DMS 273 (cell line): Measurements from ENCODE around the gene COX5B.
"Not testable (repeated sequence)": the region's sequence is repeated elsewhere in the genome, so short reads cannot be mapped to it uniquely, and the experiment has no call there.

Experiments
- DNase-seq: peaks from one replicate; lab custom pipeline; 2025; ENCODE audit not compliant: unreplicated experiment; lab: John Stamatoyannopoulos, UW

The COX5B gene

GRCh38 chr2:97645695-97646629, at the start of gene COX5B:
TSS of gene COX5B (plus strand) at chr2:97646062. CDS start at chr2:97646087, 25 bp downstream.
- DNase-seq, result peak; percentile 99

- not testable (repeated sequence) for DNase-seq
These were observed 49.7 kb upstream of the COX5B start for GRCh38 chr2:97596180-97596579.

- not testable (repeated sequence) for DNase-seq
These were observed 44.3 kb upstream of the COX5B start for GRCh38 chr2:97601537-97601936.

GRCh38 chr2:97605109-97605508, 40.8 kb upstream of the COX5B start:
- DNase-seq, result not testable (repeated sequence)

- not testable (repeated sequence) for DNase-seq
These were observed 40.1 kb upstream of the COX5B start for GRCh38 chr2:97605524-97606339.

GRCh38 chr2:97608745-97609144, 37.1 kb upstream of the COX5B start:
- not testable (repeated sequence) for DNase-seq

GRCh38 chr2:97611895-97612294, 34.0 kb upstream of the COX5B start:
- DNase-seq, result not testable (repeated sequence)

GRCh38 chr2:97615746-97616145, 30.1 kb upstream of the COX5B start:
- DNase-seq, result not testable (repeated sequence)

GRCh38 chr2:97617911-97618310, 28.0 kb upstream of the COX5B start:
- DNase-seq, result no peak

- not testable (repeated sequence) for DNase-seq
These were observed 26.7 kb upstream of the COX5B start for GRCh38 chr2:97618939-97619827.

- DNase-seq, result not testable (repeated sequence)
These were observed 25.4 kb upstream of the COX5B start for GRCh38 chr2:97620492-97620891.

GRCh38 chr2:97622976-97623375, 22.9 kb upstream of the COX5B start:
- DNase-seq, result not testable (repeated sequence)

- DNase-seq, result not testable (repeated sequence)
These were observed 20.4 kb upstream of the COX5B start for GRCh38 chr2:97625354-97626048.

GRCh38 chr2:97626049-97626430, 19.8 kb upstream of the COX5B start:
- not testable (repeated sequence) for DNase-seq

GRCh38 chr2:97644023-97644717, 1.7 kb upstream of the COX5B start:
- no peak for DNase-seq

- peak; percentile 43 for DNase-seq
These were observed 659 bp upstream of the COX5B start for GRCh38 chr2:97645112-97645694.

- no peak for DNase-seq
These were observed 1.1 kb downstream of the COX5B start for GRCh38 chr2:97646977-97647376.

- no peak for DNase-seq
These were observed 5.3 kb downstream of the COX5B start for GRCh38 chr2:97651114-97651513.

GRCh38 chr2:97653473-97653872, 7.6 kb downstream of the COX5B start:
- no peak for DNase-seq
